BLaER1 (cell line): ENCODE measurements around the gene FBXL17.
"Not testable (repeated sequence)": the region's sequence is repeated elsewhere in the genome, so short reads cannot be mapped to it uniquely, and the experiment has no call there.

Experiments used
- H3K27ac ChIP-seq: shearing (Covaris generic); formaldehyde crosslinking; 2 replicates; pipeline ENCODE4 v1.8.1; 2022
- H3K27me3 ChIP-seq: shearing (Covaris generic); formaldehyde crosslinking; 2 replicates; pipeline ENCODE4 v1.8.1; 2022
- H3K36me3 ChIP-seq: shearing (Covaris generic); formaldehyde crosslinking; 2 replicates; pipeline ENCODE4 v1.8.1; 2022
- H3K4me1 ChIP-seq: shearing (Covaris generic); formaldehyde crosslinking; 2 replicates; pipeline ENCODE4 v1.8.1; 2022
- H3K4me2 ChIP-seq: shearing (Covaris generic); formaldehyde crosslinking; 2 replicates; pipeline ENCODE4 v1.8.1; 2022
- H3K4me3 ChIP-seq: shearing (Covaris generic); formaldehyde crosslinking; 2 replicates; pipeline ENCODE4 v1.8.1; 2022
- H3K9ac ChIP-seq: shearing (Covaris generic); formaldehyde crosslinking; 2 replicates; pipeline ENCODE4 v1.8.1; 2022
- H3K9me3 ChIP-seq: shearing (Covaris generic); formaldehyde crosslinking; 2 replicates; pipeline ENCODE4 v1.8.1; 2022
- H4K20me1 ChIP-seq: shearing (Covaris generic); formaldehyde crosslinking; 2 replicates; pipeline ENCODE4 v1.8.1; 2022
- Cebpa-rat ChIP-seq: shearing (Covaris generic); IDR thresholded peaks from 2 replicates; pipeline ENCODE4 v1.8.1; 2022

The FBXL17 gene

GRCh38 chr5:108174286-108174685, 207.6 kb downstream of the FBXL17 start:
- no peaks in the 10 kb centered on the region; the same call in 1 of the 2 replicates for H3K36me3 ChIP-seq
- H3K4me2 ChIP-seq = no peak overlapping the region
- no peaks in the 10 kb centered on the region for H3K9me3 ChIP-seq
- H3K9ac ChIP-seq = no peak overlapping the region
- H4K20me1 ChIP-seq = no peaks in the 10 kb centered on the region
- H3K4me1 ChIP-seq = no peaks in the 10 kb centered on the region
- no peak overlapping the region for H3K27ac ChIP-seq
- H3K27me3 ChIP-seq = no peaks in the 10 kb centered on the region
- no peak overlapping the region for H3K4me3 ChIP-seq
- TF ChIP-seq Cebpa-rat = no peak

DNA sequence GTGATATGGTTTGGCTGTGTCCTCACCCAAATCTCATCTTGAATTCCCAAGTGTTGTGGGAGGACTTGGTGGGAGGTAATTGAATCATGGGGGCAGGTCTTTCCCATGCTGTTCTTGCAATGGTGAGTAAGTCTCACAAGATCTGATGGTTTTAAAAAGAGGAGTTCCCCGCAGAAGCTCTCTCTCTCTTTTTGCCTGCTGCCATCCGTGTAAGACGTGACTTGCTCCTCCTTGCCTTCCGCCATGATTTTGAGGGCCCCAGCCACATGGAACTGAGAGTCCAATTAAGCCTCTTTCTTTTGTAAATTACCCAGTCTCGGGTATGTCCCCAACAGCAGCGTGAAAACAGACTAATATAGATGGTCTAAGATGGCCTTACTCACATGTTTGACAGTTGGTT, 210.1 kb downstream of the FBXL17 start:
- Histone ChIP-seq H4K20me1 (no peaks in the 10 kb centered on the region), H3K27me3 (no peaks in the 10 kb centered on the region), H3K9ac (no peak overlapping the region), H3K36me3 (no peaks in the 10 kb centered on the region; the same call in 1 of the 2 replicates), H3K9me3 (no peaks in the 10 kb centered on the region), H3K27ac (no peak overlapping the region), H3K4me1 (no peaks in the 10 kb centered on the region), H3K4me3 (no peak overlapping the region), H3K4me2 (no peak overlapping the region)
- TF ChIP-seq Cebpa-rat = no peak

DNA sequence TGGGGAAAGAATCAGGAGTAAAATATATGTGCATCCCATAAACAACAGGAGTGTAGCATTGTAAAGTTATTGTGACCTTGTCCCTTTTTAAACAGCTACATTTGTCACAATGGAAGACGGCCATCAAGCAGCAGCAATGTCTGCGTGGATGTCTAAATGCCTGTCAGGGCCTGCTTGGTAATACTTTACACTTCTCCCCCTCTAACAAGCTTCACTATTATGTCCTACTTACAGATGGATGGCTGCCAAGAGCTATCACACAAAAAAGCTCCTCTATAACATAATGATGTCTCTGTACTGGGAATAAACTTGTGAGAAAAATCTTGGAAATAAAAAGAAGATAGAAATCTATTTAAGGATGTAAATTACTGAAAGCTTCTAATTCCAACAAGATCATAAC, 213.0 kb downstream of the FBXL17 start:
- no peak overlapping the region for H3K4me3 ChIP-seq
- H3K9me3 ChIP-seq = no peaks in the 10 kb centered on the region
- H3K27me3 ChIP-seq = no peaks in the 10 kb centered on the region
- H3K4me1 ChIP-seq = no peaks in the 10 kb centered on the region
- no peak overlapping the region for H3K4me2 ChIP-seq
- no peaks in the 10 kb centered on the region for H4K20me1 ChIP-seq
- H3K9ac ChIP-seq = no peak overlapping the region
- no peaks in the 10 kb centered on the region; the same call in 1 of the 2 replicates for H3K36me3 ChIP-seq
- no peak for TF ChIP-seq Cebpa-rat
- no peak overlapping the region for H3K27ac ChIP-seq

GRCh38 chr5:108167174-108167573, 214.7 kb downstream of the FBXL17 start:
- H3K4me1 ChIP-seq = no peaks in the 10 kb centered on the region
- no peak for TF ChIP-seq Cebpa-rat
- no peak overlapping the region for H3K4me2 ChIP-seq
- no peak overlapping the region for H3K4me3 ChIP-seq
- H3K27ac ChIP-seq = no peak overlapping the region
- no peaks in the 10 kb centered on the region; the same call in 1 of the 2 replicates for H3K36me3 ChIP-seq
- no peaks in the 10 kb centered on the region for H3K27me3 ChIP-seq
- H4K20me1 ChIP-seq = no peaks in the 10 kb centered on the region
- no peak overlapping the region for H3K9ac ChIP-seq
- H3K9me3 ChIP-seq = no peaks in the 10 kb centered on the region

DNA sequence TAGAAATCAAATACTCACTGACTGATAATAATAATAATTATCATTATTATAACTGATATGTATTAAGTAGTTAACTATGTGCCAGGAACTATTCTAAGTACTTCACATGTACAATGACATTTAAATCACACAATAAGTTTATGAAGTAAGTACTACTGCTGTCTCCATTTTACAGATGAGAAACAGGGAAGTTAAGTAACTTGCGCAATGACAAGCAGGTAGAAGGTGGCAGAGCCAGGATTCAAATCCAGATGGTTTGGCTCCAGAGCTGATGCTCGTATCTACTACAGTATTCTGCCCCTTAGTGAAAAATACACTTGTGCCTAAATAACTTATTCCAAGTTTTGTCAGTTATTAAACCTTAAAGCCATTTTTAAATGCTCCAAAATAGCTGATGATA, 217.3 kb downstream of the FBXL17 start:
- Histone ChIP-seq H3K36me3 (no peaks in the 10 kb centered on the region), H3K9ac (no peak overlapping the region), H3K27ac (no peak overlapping the region), H3K4me1 (no peaks in the 10 kb centered on the region), H3K4me2 (no peak overlapping the region), H3K9me3 (no peaks in the 10 kb centered on the region), H3K4me3 (no peak overlapping the region), H4K20me1 (no peaks in the 10 kb centered on the region), H3K27me3 (no peaks in the 10 kb centered on the region)
- TF ChIP-seq Cebpa-rat = no peak

GRCh38 chr5:108152854-108153253, 229.0 kb downstream of the FBXL17 start:
- H3K4me2 ChIP-seq, H3K36me3 ChIP-seq, H3K27me3 ChIP-seq, H3K4me1 ChIP-seq, H3K27ac ChIP-seq, H4K20me1 ChIP-seq, H3K4me3 ChIP-seq, H3K9me3 ChIP-seq, H3K9ac ChIP-seq: not testable (repeated sequence)

- Histone ChIP-seq H3K36me3 (no peaks in the 10 kb centered on the region), H3K27ac (no peak overlapping the region), H3K4me2 (no peak overlapping the region), H3K27me3 (no peaks in the 10 kb centered on the region), H4K20me1 (no peaks in the 10 kb centered on the region), H3K4me3 (no peak overlapping the region), H3K9ac (no peak overlapping the region), H3K9me3 (no peaks in the 10 kb centered on the region), H3K4me1 (no peaks in the 10 kb centered on the region)
- no peak for TF ChIP-seq Cebpa-rat
Measured at GRCh38 chr5:108149369-108149768, 232.5 kb downstream of the FBXL17 start.

- Histone ChIP-seq H4K20me1 (no peaks in the 10 kb centered on the region), H3K4me2 (no peak overlapping the region), H3K27ac (no peak overlapping the region), H3K36me3 (no peaks in the 10 kb centered on the region), H3K4me1 (no peaks in the 10 kb centered on the region), H3K9ac (no peak overlapping the region), H3K9me3 (no peaks in the 10 kb centered on the region), H3K4me3 (no peak overlapping the region), H3K27me3 (no peaks in the 10 kb centered on the region)
- TF ChIP-seq Cebpa-rat = no peak
Measured at GRCh38 chr5:108148715-108149139, 233.2 kb downstream of the FBXL17 start.

DNA sequence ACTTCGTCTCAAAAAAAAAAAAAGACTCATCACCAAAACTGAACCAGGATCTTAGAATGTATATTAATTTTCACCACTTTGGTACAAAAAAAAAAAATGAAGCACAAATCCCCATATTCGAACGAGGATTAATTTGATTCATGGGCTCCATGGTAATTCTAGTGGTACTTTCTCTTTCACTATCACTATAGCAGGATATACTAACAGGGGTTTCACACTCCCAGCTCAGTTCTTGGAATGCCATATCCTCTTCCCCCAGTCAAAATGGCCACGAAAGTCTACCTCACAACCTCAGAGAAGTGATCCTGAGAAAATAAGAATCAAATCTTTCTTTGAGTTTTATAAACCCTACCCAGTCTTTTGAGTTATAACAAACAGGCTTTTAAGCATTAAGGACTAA, 235.7 kb downstream of the FBXL17 start:
- Histone ChIP-seq H4K20me1 (no peaks in the 10 kb centered on the region), H3K27ac (no peak overlapping the region), H3K9me3 (no peaks in the 10 kb centered on the region), H3K9ac (no peak overlapping the region), H3K4me3 (no peak overlapping the region), H3K4me2 (no peak overlapping the region), H3K4me1 (no peaks in the 10 kb centered on the region), H3K27me3 (no peaks in the 10 kb centered on the region), H3K36me3 (no peaks in the 10 kb centered on the region)
- TF ChIP-seq Cebpa-rat = no peak

GRCh38 chr5:108145351-108145750, 236.5 kb downstream of the FBXL17 start:
- H4K20me1 ChIP-seq = no peaks in the 10 kb centered on the region
- no peak for TF ChIP-seq Cebpa-rat
- no peaks in the 10 kb centered on the region for H3K4me1 ChIP-seq
- H3K27me3 ChIP-seq = no peaks in the 10 kb centered on the region
- H3K36me3 ChIP-seq = no peaks in the 10 kb centered on the region
- H3K4me3 ChIP-seq = no peak overlapping the region
- H3K9me3 ChIP-seq = no peaks in the 10 kb centered on the region
- H3K9ac ChIP-seq = no peak overlapping the region
- H3K4me2 ChIP-seq = no peak overlapping the region
- H3K27ac ChIP-seq = no peak overlapping the region

GRCh38 chr5:108144332-108144731, 237.6 kb downstream of the FBXL17 start:
- no peak for TF ChIP-seq Cebpa-rat
- no peak overlapping the region for H3K4me2 ChIP-seq
- H3K36me3 ChIP-seq = no peaks in the 10 kb centered on the region
- H3K4me3 ChIP-seq = no peak overlapping the region
- no peaks in the 10 kb centered on the region for H4K20me1 ChIP-seq
- no peaks in the 10 kb centered on the region for H3K9me3 ChIP-seq
- no peaks in the 10 kb centered on the region for H3K4me1 ChIP-seq
- no peak overlapping the region for H3K9ac ChIP-seq
- no peak overlapping the region for H3K27ac ChIP-seq
- H3K27me3 ChIP-seq = no peaks in the 10 kb centered on the region
